HG02981 (cell line): ENCODE measurements around the gene PDZD2.
A peak's percentile ranks its signal among the peaks of the same experiment; 100 is the strongest.
"Not testable (repeated sequence)": the region's sequence is repeated elsewhere in the genome, so short reads cannot be mapped to it uniquely, and the experiment has no call there.

ENCODE experiments used
- ATAC-seq: cut with Tn5 transposase; IDR thresholded peaks from one replicate; pipeline ENCODE4 v1.9.1; 2021; ENCODE audit warnings: mild to moderate bottlenecking, moderate library complexity; ENCODE audit not compliant: unreplicated experiment

PDZD2 gene

GRCh38 chr5:31638748-31639418, at the start of gene PDZD2:
PDZD2 (plus strand) TSS chr5:31639131.
- ATAC-seq: peak; percentile 79

GRCh38 chr5:31593665-31594064, 45.3 kb upstream of the PDZD2 start:
- no peak for ATAC-seq

- ATAC-seq: no peak
Observed at GRCh38 chr5:31596354-31596753, 42.6 kb upstream of the PDZD2 start.

GRCh38 chr5:31598640-31599611, 40.0 kb upstream of the PDZD2 start:
- no peak for ATAC-seq

- ATAC-seq: not testable (repeated sequence)
Observed at GRCh38 chr5:31602305-31602704, 36.6 kb upstream of the PDZD2 start.

- no peak for ATAC-seq
Observed at GRCh38 chr5:31604240-31604639, 34.7 kb upstream of the PDZD2 start.

GRCh38 chr5:31604644-31605043, 34.3 kb upstream of the PDZD2 start:
- ATAC-seq: no peak

- no peak for ATAC-seq
Observed at GRCh38 chr5:31605920-31606319, 33.0 kb upstream of the PDZD2 start.

- ATAC-seq: no peak
Observed at GRCh38 chr5:31607546-31607945, 31.4 kb upstream of the PDZD2 start.

GRCh38 chr5:31611002-31611401, 27.9 kb upstream of the PDZD2 start:
- no peak for ATAC-seq

- ATAC-seq: no peak
Observed at GRCh38 chr5:31613651-31614050, 25.3 kb upstream of the PDZD2 start.

GRCh38 chr5:31614151-31615020, 24.5 kb upstream of the PDZD2 start:
- no peak for ATAC-seq

GRCh38 chr5:31617867-31618266, 21.1 kb upstream of the PDZD2 start:
- no peak for ATAC-seq

GRCh38 chr5:31620026-31620425, 18.9 kb upstream of the PDZD2 start:
- no peak for ATAC-seq

- no peak for ATAC-seq
Observed at GRCh38 chr5:31623249-31623648, 15.7 kb upstream of the PDZD2 start.

- ATAC-seq: no peak
Observed at GRCh38 chr5:31625394-31625793, 13.5 kb upstream of the PDZD2 start.

- no peak for ATAC-seq
Observed at GRCh38 chr5:31626156-31626555, 12.8 kb upstream of the PDZD2 start.

GRCh38 chr5:31626604-31627234, 12.2 kb upstream of the PDZD2 start:
- ATAC-seq: no peak

GRCh38 chr5:31630931-31631330, 8.0 kb upstream of the PDZD2 start:
- ATAC-seq: no peak

GRCh38 chr5:31632460-31632859, 6.5 kb upstream of the PDZD2 start:
- no peak for ATAC-seq

- no peak for ATAC-seq
Observed at GRCh38 chr5:31635446-31635845, 3.5 kb upstream of the PDZD2 start.
